ENCODE results near the gene RYR2.

The RYR2 gene

DNA sequence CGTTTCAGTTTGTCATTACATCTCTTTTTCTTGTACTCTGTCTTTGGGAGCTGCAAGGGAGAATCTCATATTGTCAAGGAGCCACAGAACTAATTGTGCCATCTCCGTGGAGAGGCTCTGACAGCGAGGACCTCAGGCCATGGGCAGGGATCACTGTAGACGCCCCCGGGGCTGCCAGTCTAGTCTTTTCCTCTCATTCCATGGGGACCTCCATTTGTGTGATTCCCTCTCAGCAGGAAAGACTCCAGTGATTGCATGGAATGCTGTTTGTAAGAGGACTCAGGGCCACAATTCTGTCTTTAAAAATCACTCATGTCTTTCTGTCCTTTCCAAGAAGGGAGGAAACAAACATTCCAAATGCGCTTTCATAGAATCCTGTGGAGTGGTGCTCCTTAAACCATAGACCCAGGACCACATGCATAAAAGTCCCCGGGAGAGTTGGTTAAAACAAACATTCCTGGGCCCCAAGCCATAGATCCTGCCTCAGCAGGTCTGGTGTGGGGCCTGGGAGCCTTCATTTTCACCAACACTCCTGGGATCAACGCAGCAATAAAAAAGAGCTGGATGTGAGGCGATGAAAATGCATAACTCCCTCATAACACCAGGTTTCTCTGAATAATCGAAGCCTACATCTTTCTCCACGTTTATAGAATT lies 744.2 kb downstream of the RYR2 start:
- in situ Hi-C loops (cut with MboI; ENCODE audit: low sequenced_read_pairs, unreplicated experiment): no loop called here
- TF ChIP-seq CTCF (IDR thresholded peaks at IDR 0.05; ENCODE audit: borderline replicate concordance, control extremely low read depth, extremely low read depth, insufficient read depth, missing control alignments): no peak
- no peak for DNase-seq (ENCODE audit: low spot score)

DNA sequence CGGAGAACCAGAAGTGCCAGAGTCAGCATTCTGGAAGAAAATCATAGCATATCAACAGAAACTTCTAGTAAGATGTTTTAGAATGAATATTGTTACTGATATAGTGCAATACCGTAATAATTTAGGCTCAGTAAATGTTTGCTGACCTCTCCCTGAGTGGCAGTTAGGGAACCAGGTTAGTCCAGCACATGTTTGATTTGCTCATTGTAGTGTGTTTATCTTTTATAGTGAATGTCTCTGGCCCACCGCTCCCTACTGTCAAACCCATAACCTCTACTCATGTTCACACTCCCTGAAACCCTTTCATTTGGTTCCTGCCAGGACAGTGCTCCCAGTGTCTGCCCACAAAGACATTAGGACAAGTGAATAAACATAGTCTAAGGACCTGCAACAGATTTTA lies 746.1 kb downstream of the RYR2 start:
- no peak for DNase-seq (ENCODE audit: low spot score)
- in situ Hi-C loops (cut with MboI; ENCODE audit: low sequenced_read_pairs, unreplicated experiment): no loop called here
- TF ChIP-seq CTCF (IDR thresholded peaks at IDR 0.05; ENCODE audit: borderline replicate concordance, control extremely low read depth, extremely low read depth, insufficient read depth, missing control alignments): no peak

GRCh38 chr1:237789619-237790018 lies 747.6 kb downstream of the RYR2 start:
- no peak for DNase-seq (ENCODE audit: low spot score)
- in situ Hi-C loops (cut with MboI; ENCODE audit: low sequenced_read_pairs, unreplicated experiment): no loop called here
- TF ChIP-seq CTCF (IDR thresholded peaks at IDR 0.05; ENCODE audit: borderline replicate concordance, control extremely low read depth, extremely low read depth, insufficient read depth, missing control alignments): no peak

- no peak for DNase-seq (ENCODE audit: low spot score)
- in situ Hi-C loops (cut with MboI; ENCODE audit: low sequenced_read_pairs, unreplicated experiment): no loop called here
- no peak for TF ChIP-seq CTCF (IDR thresholded peaks at IDR 0.05; ENCODE audit: borderline replicate concordance, control extremely low read depth, extremely low read depth, insufficient read depth, missing control alignments)
These were observed 749.6 kb downstream of the RYR2 start for GRCh38 chr1:237791592-237791991.

GRCh38 chr1:237792149-237792548 lies 750.2 kb downstream of the RYR2 start:
- DNase-seq (ENCODE audit: low spot score): no peak
- in situ Hi-C loops (cut with MboI; ENCODE audit: low sequenced_read_pairs, unreplicated experiment): no loop called here
- TF ChIP-seq CTCF (IDR thresholded peaks at IDR 0.05; ENCODE audit: borderline replicate concordance, control extremely low read depth, extremely low read depth, insufficient read depth, missing control alignments): no peak

- no peak for DNase-seq (ENCODE audit: low spot score)
- TF ChIP-seq CTCF (IDR thresholded peaks at IDR 0.05; ENCODE audit: borderline replicate concordance, control extremely low read depth, extremely low read depth, insufficient read depth, missing control alignments): no peak
- in situ Hi-C loops (cut with MboI; ENCODE audit: low sequenced_read_pairs, unreplicated experiment): no loop called here
These were observed 750.7 kb downstream of the RYR2 start for GRCh38 chr1:237792726-237793125.
